Measurements from ENCODE around the gene RANBP3L. TPM values are rescaled to one million over a fixed set of nuclear protein-coding genes. Genes with fewer than 3 reads are reported as not detected.

RANBP3L gene
- total RNA-seq, 2 experiments from 2014 or later = not detected

GRCh38 chr5:36240779-36241630 is 60.7 kb downstream of the RANBP3L start:
- intact Hi-C loops (cut with micrococcal nuclease) = loop anchor here (5.0 kb wide), 1 partner anchor 89 kb away; the partner anchor contains the start of genes LMBRD2 and SKP2
- Mint-ChIP-seq H3K36me3 (ENCODE audit: low read depth) (no peaks in the 10 kb centered on the region), H3K4me1 (ENCODE audit: low read depth) (peaks cover 44% of the 10 kb centered on the region), H3K9me3 (no peaks in the 10 kb centered on the region), H3K27me3 (no peaks in the 10 kb centered on the region), H3K4me3 (peak overlapping the region; percentile 78), H3K27ac (peak overlapping the region; percentile 87)
- TF ChIP-seq CTCF (IDR thresholded peaks at IDR 0.05) = no peak
- CTCF ChIA-PET = interaction anchor here (0.8 to 2.2 kb wide), 16 partner anchors 10 to 452 kb away, joined by 3 to 12 read pairs (median 4); partner anchors contain the start of gene LMBRD2
- POLR2A ChIA-PET = interaction anchor here (0.6 to 2.7 kb wide), 6 partner anchors 74 to 636 kb away, joined by 3 to 34 read pairs (median 4); partner anchors contain the start of genes LMBRD2, NIPBL and SKP2
- DNase-seq (peak; percentile 54), ATAC-seq (peak; percentile 7)

- Mint-ChIP-seq H3K36me3 (ENCODE audit: low read depth) (no peaks in the 10 kb centered on the region), H3K9me3 (no peaks in the 10 kb centered on the region), H3K27me3 (no peaks in the 10 kb centered on the region), H3K4me3 (peak overlapping the region; percentile 78), H3K4me1 (ENCODE audit: low read depth) (peaks cover 44% of the 10 kb centered on the region), H3K27ac (peak overlapping the region; percentile 87)
- DNase-seq = no peak
- POLR2A ChIA-PET = no interaction called here
- TF ChIP-seq CTCF (IDR thresholded peaks at IDR 0.05) = no peak
- CTCF ChIA-PET = no interaction called here
- intact Hi-C loops (cut with micrococcal nuclease) = loop anchor here (5.0 kb wide), 1 partner anchor 87 kb away; the partner anchor contains the start of genes LMBRD2 and SKP2
- no peak for ATAC-seq
Observed at GRCh38 chr5:36239370-36240293, 62.1 kb downstream of the RANBP3L start.

DNA sequence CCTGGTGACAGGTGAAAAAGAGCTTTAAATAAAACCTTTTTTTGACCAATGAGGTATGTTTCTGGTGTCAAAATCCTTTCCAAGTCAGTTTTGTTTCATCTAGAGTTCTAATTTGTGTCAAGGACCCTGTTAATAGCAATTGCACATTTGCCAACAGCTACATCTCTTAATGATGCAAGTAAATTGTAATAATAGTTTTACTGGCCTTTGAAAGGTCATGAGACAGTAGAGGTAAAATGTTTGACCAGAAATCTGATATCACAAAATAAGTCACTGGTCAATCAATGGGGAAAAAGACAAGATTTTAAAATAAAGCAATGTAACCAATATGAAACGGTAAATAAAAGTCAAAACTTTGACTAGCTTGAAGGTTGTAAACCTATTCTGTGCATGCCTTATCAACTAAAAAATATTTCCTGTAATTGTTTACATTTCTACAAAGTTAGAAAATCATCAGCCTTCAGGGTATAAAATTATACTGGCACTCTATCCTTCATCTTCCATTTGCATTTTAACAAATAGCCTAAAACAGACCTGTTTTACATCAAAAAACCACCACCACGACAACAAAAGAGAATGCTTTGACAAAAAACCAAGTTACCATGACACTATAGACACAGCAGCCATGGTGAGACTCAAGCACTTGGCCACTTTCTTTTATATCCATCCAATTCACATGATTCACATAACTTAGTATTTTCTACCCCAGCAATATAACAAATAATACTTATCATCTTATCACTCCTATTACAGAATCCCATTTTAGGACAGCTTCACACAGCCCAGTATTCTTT is 63.0 kb downstream of the RANBP3L start:
- Mint-ChIP-seq H3K27ac (no peak overlapping the region), H3K9me3 (no peaks in the 10 kb centered on the region), H3K36me3 (ENCODE audit: low read depth) (no peaks in the 10 kb centered on the region), H3K27me3 (no peaks in the 10 kb centered on the region), H3K4me1 (ENCODE audit: low read depth) (peaks cover 41% of the 10 kb centered on the region), H3K4me3 (no peak overlapping the region)
- no peak for DNase-seq
- ChIA-PET CTCF (interaction anchor here (0.8 to 1.2 kb wide), 2 partner anchors 11 to 160 kb away, joined by 3 read pairs; no protein-coding TSS in a partner anchor), POLR2A (interaction anchor here (0.6 kb wide), 1 partner anchor 16 kb away, joined by 3 read pairs; no protein-coding TSS in a partner anchor)
- no peak for TF ChIP-seq CTCF (IDR thresholded peaks at IDR 0.05)
- intact Hi-C loops (cut with micrococcal nuclease) = no loop called here
- ATAC-seq = no peak

DNA sequence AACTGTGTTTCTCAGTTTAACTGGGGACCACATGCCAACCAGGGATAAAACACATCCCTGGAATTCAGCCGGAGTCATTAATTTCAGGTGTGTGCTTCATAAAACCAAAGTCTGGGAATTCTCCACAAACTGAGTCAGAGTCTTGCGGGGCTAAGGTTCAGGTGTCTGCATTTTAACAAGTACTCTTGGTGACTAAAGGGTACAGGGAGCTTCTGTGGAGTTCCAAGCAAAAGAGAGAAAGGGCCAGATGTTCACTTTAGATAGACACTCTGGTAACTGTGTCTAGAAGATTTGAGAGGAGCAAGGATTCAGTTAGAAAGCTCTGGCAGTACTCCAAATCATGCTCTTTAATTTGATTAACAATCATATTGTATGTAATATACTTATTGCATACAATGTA is 64.0 kb downstream of the RANBP3L start:
- Mint-ChIP-seq H3K4me1 (ENCODE audit: low read depth) (peaks cover 32% of the 10 kb centered on the region), H3K36me3 (ENCODE audit: low read depth) (no peaks in the 10 kb centered on the region), H3K27ac (no peak overlapping the region), H3K4me3 (no peak overlapping the region), H3K27me3 (no peaks in the 10 kb centered on the region), H3K9me3 (no peaks in the 10 kb centered on the region)
- ChIA-PET POLR2A (no interaction called here), CTCF (interaction anchor here (0.8 to 1.1 kb wide), 3 partner anchors 9 to 159 kb away, joined by 3 read pairs; no protein-coding TSS in a partner anchor)
- intact Hi-C loops (cut with micrococcal nuclease) = no loop called here
- no peak for TF ChIP-seq CTCF (IDR thresholded peaks at IDR 0.05)
- DNase-seq = no peak
- no peak for ATAC-seq

Data from activated CD8-positive, alpha-beta T cell treated with anti-CD3 and anti-CD28 coated beads for 36 hours (primary cell).